ENCODE measurements around the gene OR2M7.

- TF ChIP-seq, protein P1, sequence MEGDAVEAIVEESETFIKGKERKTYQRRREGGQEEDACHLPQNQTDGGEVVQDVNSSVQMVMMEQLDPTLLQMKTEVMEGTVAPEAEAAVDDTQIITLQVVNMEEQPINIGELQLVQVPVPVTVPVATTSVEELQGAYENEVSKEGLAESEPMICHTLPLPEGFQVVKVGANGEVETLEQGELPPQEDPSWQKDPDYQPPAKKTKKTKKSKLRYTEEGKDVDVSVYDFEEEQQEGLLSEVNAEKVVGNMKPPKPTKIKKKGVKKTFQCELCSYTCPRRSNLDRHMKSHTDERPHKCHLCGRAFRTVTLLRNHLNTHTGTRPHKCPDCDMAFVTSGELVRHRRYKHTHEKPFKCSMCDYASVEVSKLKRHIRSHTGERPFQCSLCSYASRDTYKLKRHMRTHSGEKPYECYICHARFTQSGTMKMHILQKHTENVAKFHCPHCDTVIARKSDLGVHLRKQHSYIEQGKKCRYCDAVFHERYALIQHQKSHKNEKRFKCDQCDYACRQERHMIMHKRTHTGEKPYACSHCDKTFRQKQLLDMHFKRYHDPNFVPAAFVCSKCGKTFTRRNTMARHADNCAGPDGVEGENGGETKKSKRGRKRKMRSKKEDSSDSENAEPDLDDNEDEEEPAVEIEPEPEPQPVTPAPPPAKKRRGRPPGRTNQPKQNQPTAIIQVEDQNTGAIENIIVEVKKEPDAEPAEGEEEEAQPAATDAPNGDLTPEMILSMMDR (IDR thresholded peaks at IDR 0.05; ENCODE audit: insufficient read depth, low read length): no peak
- TF ChIP-seq POLR2AphosphoS5 (IDR thresholded peaks at IDR 0.05; ENCODE audit: low read depth): no peak
- TF ChIP-seq REST (IDR thresholded peaks at IDR 0.05; ENCODE audit: insufficient replicate concordance, low read depth): no peak
- TF ChIP-seq GABPA (IDR thresholded peaks at IDR 0.05; ENCODE audit: low read depth): no peak
These were observed 21.0 kb downstream of the OR2M7 start, which contains the start of gene OR2T12 for GRCh38 chr1:248303324-248303723.
